Midbrain (tissue), 1 donor: ENCODE results near the gene NDE1.
"Not testable (repeated sequence)": the region's sequence is repeated elsewhere in the genome, so short reads cannot be mapped to it uniquely, and the experiment has no call there.

Source experiments
- DNase-seq: peaks from one replicate; lab custom pipeline; 2025; lab: John Stamatoyannopoulos, UW

NDE1 gene

GRCh38 chr16:15650019-15650697 is at the start of gene NDE1:
Gene NDE1, plus strand, starts transcription at chr16:15650245. Its CDS starts 14,534 bp downstream, at chr16:15664779.
- DNase-seq, result peak; percentile 94

- no peak for DNase-seq
Observed at GRCh38 chr16:15601212-15601879, 48.7 kb upstream of the NDE1 start.

GRCh38 chr16:15602285-15603044 is 47.6 kb upstream of the NDE1 start:
- no peak for DNase-seq

- peak; percentile 25 for DNase-seq
Observed at GRCh38 chr16:15604460-15605440, 45.3 kb upstream of the NDE1 start.

GRCh38 chr16:15605839-15606517 is 44.1 kb upstream of the NDE1 start:
- DNase-seq, result no peak

- DNase-seq, result no peak
Observed at GRCh38 chr16:15606518-15607220, 43.4 kb upstream of the NDE1 start.

- DNase-seq, result not testable (repeated sequence)
Observed at GRCh38 chr16:15607221-15607699, 42.8 kb upstream of the NDE1 start.

GRCh38 chr16:15607700-15608396 is 42.2 kb upstream of the NDE1 start:
- no peak for DNase-seq

GRCh38 chr16:15608398-15609285 is 41.4 kb upstream of the NDE1 start:
- DNase-seq, result no peak

GRCh38 chr16:15609286-15609649 is 40.8 kb upstream of the NDE1 start:
- DNase-seq, result no peak

GRCh38 chr16:15610369-15610871 is 39.6 kb upstream of the NDE1 start:
- no peak for DNase-seq

GRCh38 chr16:15611610-15612009 is 38.4 kb upstream of the NDE1 start:
- no peak for DNase-seq

GRCh38 chr16:15613676-15614075 is 36.4 kb upstream of the NDE1 start:
- DNase-seq, result no peak

GRCh38 chr16:15616012-15616411 is 34.0 kb upstream of the NDE1 start:
- no peak for DNase-seq

GRCh38 chr16:15616475-15617165 is 33.4 kb upstream of the NDE1 start:
- no peak for DNase-seq

- no peak for DNase-seq
Observed at GRCh38 chr16:15617901-15618300, 32.1 kb upstream of the NDE1 start.

- no peak for DNase-seq
Observed at GRCh38 chr16:15618392-15618791, 31.7 kb upstream of the NDE1 start.
